Tibial artery (tissue), 4 donors: ENCODE measurements around the gene CYREN.
A peak's percentile ranks its signal among the peaks of the same experiment; 100 is the strongest.

ENCODE experiments used
- DNase-seq, 2 donors: peaks; one replicate each; pipeline ENCODE4 v3.0.0-alpha.2; 2019
- H3K27ac ChIP-seq, 2 donors: fragments of 200-600 bp; sonication (generic) in 1 of 2; 1 replicate in 1 of 2; 2 replicates in 1 of 2; pipeline ENCODE4 v1.5.1; 2018 to 2019; ENCODE audit warnings: mild to moderate bottlenecking in 1 of 2
- H3K27me3 ChIP-seq, 2 donors: fragments of 200-600 bp; sonication (generic) in 1 of 2; one replicate each; pipeline versions ENCODE4 v1.5.1 to v1.6.0; 2016 to 2019
- H3K36me3 ChIP-seq, 3 donors: fragments of 200-600 bp; sonication (generic) in 2 of 3; one replicate each; pipeline ENCODE4 v1.5.1; 2016 to 2019; ENCODE audit warnings: mild to moderate bottlenecking in 2 of 3
- H3K4me1 ChIP-seq, 4 donors: fragments of 200-600 bp; sonication (generic) in 2 of 4; 1 replicate in 3 of 4; 2 replicates in 1 of 4; pipeline ENCODE4 v1.5.1; 2016 to 2019
- H3K4me3 ChIP-seq, 2 donors: fragments of 200-600 bp; sonication (generic) in 1 of 2; 1 replicate in 1 of 2; 2 replicates in 1 of 2; pipeline ENCODE4 v1.5.1; 2018 to 2019; ENCODE audit warnings: mild to moderate bottlenecking in 2 of 2
- H3K9me3 ChIP-seq, 3 donors: fragments of 200-600 bp; sonication (generic) in 1 of 3; one replicate each; pipeline ENCODE4 v1.5.1; 2016 to 2019
- intact Hi-C: fragments of 100-400 bp; cut with DNase I; formaldehyde crosslinking; loops from one replicate; pipeline ENCODE4 v1.15.0; 2023; ENCODE audit warnings: low total_unique reads
- TF ChIP-seq, protein P1 (sequence below), 2 experiments: fragments of 200-600 bp in 1 of 2; fragments of 450-650 bp in 1 of 2; IDR thresholded peaks; one replicate each; pipeline ENCODE4 v1.5.1; 2017 to 2019; ENCODE audit warnings: antibody characterized with exemption in 2 of 2, mild to moderate bottlenecking in 1 of 2, moderate library complexity in 1 of 2

Gene CYREN

DNA sequence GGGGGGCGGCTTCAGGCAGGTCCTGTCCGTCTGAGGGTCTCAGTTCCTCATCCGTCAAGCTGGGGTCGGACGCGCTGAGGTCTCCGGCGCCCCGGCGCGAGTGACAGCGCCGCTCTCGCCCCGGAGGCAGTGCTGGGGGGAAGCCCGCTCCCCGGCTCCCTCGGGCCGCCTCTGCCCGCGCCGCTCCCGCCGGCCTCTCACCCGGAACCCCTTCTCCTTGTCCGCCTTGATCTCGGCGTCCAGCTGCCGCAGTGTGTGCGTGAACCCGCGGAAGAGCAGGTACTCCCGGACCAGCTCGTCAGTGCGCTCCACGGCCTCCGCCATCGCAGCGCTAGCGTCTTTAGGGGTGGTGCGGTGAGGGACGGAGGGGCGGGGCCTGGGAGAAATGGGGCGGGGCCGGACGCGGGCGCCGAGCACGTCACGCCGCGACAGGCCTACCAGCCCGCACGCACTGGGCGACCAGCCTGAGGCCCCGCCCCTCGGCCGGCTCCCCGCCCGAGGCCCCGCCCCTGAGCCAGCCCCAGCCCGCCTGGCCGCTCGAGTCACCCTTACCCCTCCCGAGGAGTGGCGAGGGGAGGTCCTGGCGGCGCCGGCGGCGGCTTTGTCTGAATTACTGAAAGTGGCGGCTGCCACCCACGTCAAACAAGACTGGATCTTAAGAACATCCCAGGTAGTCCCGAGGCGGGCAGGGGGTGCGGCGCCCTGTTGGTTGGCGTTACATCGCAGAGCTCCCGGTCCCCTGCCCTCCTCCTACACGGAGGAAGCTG lies 40.9 kb upstream of the CYREN start, which contains the start of gene WDR91:
WDR91 (minus strand) TSS at position 348 of the 767 bp plus-strand sequence; CDS start at position 324, 24 bp downstream.
- peak; percentile 93 to 99 for DNase-seq
- H3K9me3 ChIP-seq: no peaks in the 10 kb centered on the region
- peaks cover 0 to 4% (median 0%) of the 10 kb centered on the region in 3 donors for H3K36me3 ChIP-seq
- TF ChIP-seq, protein P1, sequence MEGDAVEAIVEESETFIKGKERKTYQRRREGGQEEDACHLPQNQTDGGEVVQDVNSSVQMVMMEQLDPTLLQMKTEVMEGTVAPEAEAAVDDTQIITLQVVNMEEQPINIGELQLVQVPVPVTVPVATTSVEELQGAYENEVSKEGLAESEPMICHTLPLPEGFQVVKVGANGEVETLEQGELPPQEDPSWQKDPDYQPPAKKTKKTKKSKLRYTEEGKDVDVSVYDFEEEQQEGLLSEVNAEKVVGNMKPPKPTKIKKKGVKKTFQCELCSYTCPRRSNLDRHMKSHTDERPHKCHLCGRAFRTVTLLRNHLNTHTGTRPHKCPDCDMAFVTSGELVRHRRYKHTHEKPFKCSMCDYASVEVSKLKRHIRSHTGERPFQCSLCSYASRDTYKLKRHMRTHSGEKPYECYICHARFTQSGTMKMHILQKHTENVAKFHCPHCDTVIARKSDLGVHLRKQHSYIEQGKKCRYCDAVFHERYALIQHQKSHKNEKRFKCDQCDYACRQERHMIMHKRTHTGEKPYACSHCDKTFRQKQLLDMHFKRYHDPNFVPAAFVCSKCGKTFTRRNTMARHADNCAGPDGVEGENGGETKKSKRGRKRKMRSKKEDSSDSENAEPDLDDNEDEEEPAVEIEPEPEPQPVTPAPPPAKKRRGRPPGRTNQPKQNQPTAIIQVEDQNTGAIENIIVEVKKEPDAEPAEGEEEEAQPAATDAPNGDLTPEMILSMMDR (IDR thresholded peaks at IDR 0.05): no peak
- H3K27me3 ChIP-seq: no peaks in the 10 kb centered on the region
- peaks cover 0 to 35% (median 20%) of the 10 kb centered on the region in 4 donors for H3K4me1 ChIP-seq
- H3K4me3 ChIP-seq: peak within 1 kb of the TSS; percentile 66 to 93
- H3K27ac ChIP-seq: peak within 1 kb of the TSS; percentile 94 to 98
- intact Hi-C loops: loop anchor here (5.0 kb wide), 1 partner anchor 39 kb away; the partner anchor contains the start of gene CYREN

DNA sequence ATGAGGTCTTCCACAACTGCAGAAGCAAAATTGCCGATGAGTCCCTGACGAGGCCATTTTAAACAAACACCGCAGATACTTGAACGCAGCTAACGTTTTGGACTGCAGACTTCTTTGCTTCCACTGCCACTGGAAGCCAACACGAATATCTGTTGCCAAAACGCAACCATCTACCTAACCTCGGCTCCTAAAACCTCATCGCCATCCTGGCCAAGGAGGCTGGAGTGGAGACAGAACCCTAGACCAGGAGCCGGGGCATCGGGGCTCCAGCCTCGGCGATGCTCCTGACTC lies 40.3 kb upstream of the CYREN start:
- no peak for DNase-seq
- no peaks in the 10 kb centered on the region for H3K9me3 ChIP-seq
- peaks cover 1 to 6% (median 3%) of the 10 kb centered on the region in 3 donors for H3K36me3 ChIP-seq
- H3K4me1 ChIP-seq: peaks cover 0 to 35% (median 20%) of the 10 kb centered on the region in 4 donors
- peak overlapping the region; percentile 94 to 98 for H3K27ac ChIP-seq
- TF ChIP-seq, protein P1 (IDR thresholded peaks at IDR 0.05): no peak
- intact Hi-C loops: loop anchor here (5.0 kb wide), 1 partner anchor 39 kb away; the partner anchor contains the start of gene CYREN
- H3K4me3 ChIP-seq: peak overlapping the region; percentile 66 to 93
- no peaks in the 10 kb centered on the region for H3K27me3 ChIP-seq

DNA sequence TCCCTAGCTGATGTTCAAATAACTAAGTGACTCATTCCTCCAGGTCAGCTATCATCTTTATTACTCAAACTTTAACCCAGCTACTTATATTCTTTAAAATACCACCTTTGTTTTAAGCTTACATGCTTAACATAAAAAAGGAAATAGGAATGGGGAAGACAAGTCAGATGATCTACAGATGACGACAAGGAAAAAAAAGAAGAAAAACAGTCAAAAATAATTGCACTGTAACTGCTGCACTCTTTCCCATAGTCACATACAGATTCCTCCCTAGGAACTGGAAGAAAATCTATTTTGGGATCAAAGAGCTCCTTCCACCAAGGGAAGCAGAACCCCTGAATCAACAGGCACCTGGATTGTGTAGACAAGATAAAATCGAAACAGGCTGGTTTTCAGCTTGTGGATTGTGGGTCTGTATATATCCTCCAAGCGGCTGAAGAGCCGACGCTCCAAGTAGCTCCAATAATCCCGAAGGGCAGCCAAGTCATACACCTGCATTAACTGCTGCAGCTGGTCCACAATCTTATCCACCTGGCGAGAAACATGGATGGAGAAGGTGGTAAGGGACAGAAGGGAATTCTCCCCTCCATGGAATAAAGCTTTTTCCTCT lies 38.8 kb upstream of the CYREN start:
- intact Hi-C loops: no loop called here
- no peak overlapping the region for H3K4me3 ChIP-seq
- no peak overlapping the region for H3K27ac ChIP-seq
- peaks cover 0 to 38% (median 20%) of the 10 kb centered on the region in 4 donors for H3K4me1 ChIP-seq
- H3K27me3 ChIP-seq: no peaks in the 10 kb centered on the region
- H3K36me3 ChIP-seq: peaks cover 13 to 15% (median 13%) of the 10 kb centered on the region in 3 donors
- TF ChIP-seq, protein P1 (IDR thresholded peaks at IDR 0.05): no peak
- no peak for DNase-seq
- no peaks in the 10 kb centered on the region for H3K9me3 ChIP-seq

DNA sequence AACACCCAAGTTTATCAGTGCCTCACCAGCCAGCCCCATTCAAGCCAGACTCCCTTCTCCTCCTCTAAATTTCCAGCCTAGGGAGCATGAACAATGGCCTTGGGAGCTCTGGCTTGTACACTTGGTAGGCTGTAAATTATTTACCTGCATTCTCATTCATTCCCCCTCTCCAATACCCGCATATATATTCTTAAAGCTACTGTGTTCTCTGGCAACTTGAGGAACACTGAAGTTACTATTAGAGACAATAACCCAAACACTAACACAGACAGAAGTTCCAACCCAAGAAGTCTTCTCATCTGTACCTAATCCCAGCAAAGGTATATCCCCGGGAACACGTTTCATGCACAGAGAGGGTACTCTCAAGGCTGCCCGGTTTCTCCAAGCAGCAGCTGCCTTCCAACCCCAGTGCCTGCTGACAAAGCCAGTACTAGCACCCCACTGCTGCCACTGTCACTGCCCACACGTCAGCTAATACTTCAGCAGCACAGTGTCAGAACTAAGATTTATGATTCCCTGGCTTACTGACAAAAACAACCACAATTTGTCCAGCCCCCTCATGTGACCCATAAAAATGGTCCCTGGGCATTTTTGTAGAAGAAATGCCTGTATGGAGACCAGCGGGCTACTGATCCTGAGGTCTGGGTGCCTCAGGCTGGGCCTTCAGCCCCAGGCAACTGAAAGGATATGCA lies 37.7 kb upstream of the CYREN start:
- Histone ChIP-seq H3K27me3 (no peaks in the 10 kb centered on the region), H3K4me1 (peaks cover 0 to 38% (median 20%) of the 10 kb centered on the region in 4 donors), H3K27ac (no peak overlapping the region), H3K4me3 (no peak overlapping the region), H3K36me3 (peaks cover 24% of the 10 kb centered on the region in 3 donors), H3K9me3 (no peaks in the 10 kb centered on the region)
- TF ChIP-seq, protein P1 (IDR thresholded peaks at IDR 0.05): no peak
- intact Hi-C loops: no loop called here
- no peak for DNase-seq

DNA sequence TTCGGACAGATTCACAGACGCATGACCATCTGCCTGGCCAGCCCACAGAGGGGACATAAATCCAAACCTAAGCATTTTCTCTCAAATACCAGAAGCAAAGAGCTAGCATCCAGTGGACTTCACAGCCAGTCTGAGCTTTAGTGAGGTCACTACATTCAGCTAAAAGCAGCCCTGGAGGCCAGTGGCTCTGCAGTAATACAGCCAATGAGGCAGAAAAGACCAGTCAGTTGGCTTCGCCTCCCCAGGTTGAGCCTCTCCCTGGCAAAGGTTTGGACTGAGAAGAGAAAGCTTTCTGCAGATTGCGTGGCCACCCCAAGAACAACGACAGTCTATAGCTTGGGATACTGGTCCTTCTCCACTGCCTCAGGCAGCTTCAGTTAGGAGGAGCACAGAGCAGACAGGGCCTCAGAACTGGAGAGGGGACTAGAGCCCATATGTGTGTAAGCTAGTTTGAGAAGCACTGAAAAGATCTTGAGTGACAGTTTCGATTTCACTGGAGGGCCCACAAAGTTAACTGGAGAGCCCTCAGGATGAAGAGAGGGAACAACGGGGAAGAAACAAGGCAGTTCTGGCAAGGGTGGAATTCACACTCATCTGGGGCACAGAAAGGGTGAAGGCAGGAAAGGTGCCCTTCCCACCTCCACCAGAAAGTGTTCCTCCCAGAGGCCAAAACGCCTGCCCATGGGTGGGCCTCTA lies 37.0 kb upstream of the CYREN start:
- H3K4me3 ChIP-seq: no peak overlapping the region
- H3K27ac ChIP-seq: no peak overlapping the region
- peaks cover 0 to 38% (median 20%) of the 10 kb centered on the region in 4 donors for H3K4me1 ChIP-seq
- intact Hi-C loops: no loop called here
- H3K9me3 ChIP-seq: no peaks in the 10 kb centered on the region
- peaks cover 28 to 30% (median 30%) of the 10 kb centered on the region in 3 donors for H3K36me3 ChIP-seq
- DNase-seq: no peak
- TF ChIP-seq, protein P1 (IDR thresholded peaks at IDR 0.05): no peak
- no peaks in the 10 kb centered on the region for H3K27me3 ChIP-seq
